NOMO-1 treated with dmso at 0.1 percent for 144 hours (cell line): ENCODE results near the gene ADK.
"Not testable (repeated sequence)": the region's sequence is repeated elsewhere in the genome, so short reads cannot be mapped to it uniquely, and the experiment has no call there.

ENCODE experiments used
- DNase-seq: peaks from one replicate; lab custom pipeline; 2025; ENCODE audit not compliant: unreplicated experiment; lab: John Stamatoyannopoulos, UW

Gene ADK

GRCh38 chr10:74343804-74344203 is 192.8 kb downstream of the ADK start:
- DNase-seq, result no peak

DNA sequence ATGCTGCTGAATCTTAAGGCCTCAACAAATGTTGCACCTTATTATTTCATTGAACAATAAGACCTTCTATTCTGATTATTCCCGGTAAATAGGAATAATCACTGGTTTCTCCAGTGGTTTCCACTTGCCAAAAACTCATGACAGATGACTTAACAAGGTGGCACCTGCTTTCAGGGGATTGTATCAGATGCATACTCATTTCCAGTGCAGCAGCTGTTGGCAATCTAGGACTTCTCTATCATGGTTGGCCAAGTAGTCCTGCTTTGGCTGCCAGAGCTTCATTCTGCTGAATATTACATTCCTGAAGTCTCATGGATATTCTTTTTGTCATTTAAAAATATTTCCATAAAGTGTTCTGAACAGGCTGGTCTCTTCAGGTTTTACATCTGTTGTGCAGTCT is 193.3 kb downstream of the ADK start:
- no peak for DNase-seq

GRCh38 chr10:74347522-74347921 is 196.5 kb downstream of the ADK start:
- DNase-seq, result no peak

- DNase-seq, result not testable (repeated sequence)
These were observed 202.0 kb downstream of the ADK start for GRCh38 chr10:74353021-74353420.

DNA sequence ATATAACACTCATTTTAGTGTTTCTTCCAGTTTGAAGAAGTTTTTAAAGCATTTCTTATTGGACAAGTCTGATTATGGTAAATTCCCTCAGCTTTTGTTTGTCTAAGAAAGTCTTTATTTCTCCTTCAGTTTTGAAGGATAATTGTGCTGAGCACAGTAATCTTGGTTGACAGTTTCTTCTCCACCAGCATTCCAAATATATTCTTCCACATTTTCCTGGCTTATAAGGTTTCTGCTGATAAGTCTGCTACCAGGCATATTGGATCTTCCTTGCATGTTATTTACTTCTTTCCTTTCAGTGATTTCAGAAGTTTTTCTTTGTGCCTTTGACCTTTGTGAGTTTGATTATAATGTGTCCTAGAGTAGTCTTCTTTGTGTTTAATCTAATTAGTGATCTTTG is 210.7 kb downstream of the ADK start:
- no peak for DNase-seq

- no peak for DNase-seq
These were observed 212.7 kb downstream of the ADK start for GRCh38 chr10:74363727-74364126.

DNA sequence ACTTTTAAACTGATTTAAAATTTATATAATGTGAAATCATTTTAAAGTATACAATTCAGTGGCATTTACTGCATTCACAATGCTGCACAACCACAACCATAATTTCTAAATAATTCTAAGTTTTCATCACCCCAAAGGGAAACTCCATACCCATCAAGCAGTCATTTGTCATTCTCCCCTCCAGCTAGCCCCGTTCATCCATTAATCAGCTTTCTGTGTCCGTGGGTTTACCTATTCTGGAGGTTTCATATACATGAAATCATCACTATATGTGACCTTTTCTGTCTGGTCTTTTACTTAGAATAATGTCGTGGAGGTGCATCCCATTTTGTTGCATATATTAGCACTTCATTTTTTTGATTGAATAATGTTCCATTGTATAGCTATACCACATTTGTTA is 214.1 kb downstream of the ADK start:
- DNase-seq, result no peak

- DNase-seq, result no peak
These were observed 220.7 kb downstream of the ADK start for GRCh38 chr10:74371696-74372095.

GRCh38 chr10:74373059-74373458 is 222.0 kb downstream of the ADK start:
- no peak for DNase-seq

DNA sequence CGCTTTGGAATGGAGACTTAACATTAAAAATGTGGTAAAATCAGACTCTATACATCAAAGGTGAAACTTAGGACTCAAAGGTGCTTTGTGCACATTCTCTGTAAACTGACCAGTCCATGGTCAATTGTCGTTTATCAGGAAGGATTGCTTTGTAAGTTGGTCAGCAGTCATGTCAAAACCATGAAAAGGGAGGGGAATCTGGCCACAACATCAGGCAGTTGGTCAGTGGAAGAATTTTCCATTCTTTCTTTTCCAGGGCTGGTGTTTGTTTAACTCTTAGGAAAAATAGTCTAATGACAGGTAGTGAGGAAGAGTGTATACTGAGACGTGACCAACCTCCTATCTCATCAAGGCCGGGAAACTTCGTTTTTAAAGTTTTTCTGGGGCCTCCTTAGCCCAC is 226.5 kb downstream of the ADK start:
- DNase-seq, result no peak

GRCh38 chr10:74379474-74379873 is 228.5 kb downstream of the ADK start:
- DNase-seq, result no peak

GRCh38 chr10:74380795-74381194 is 229.8 kb downstream of the ADK start:
- DNase-seq, result no peak

GRCh38 chr10:74381291-74381853 is 230.4 kb downstream of the ADK start:
- no peak for DNase-seq

DNA sequence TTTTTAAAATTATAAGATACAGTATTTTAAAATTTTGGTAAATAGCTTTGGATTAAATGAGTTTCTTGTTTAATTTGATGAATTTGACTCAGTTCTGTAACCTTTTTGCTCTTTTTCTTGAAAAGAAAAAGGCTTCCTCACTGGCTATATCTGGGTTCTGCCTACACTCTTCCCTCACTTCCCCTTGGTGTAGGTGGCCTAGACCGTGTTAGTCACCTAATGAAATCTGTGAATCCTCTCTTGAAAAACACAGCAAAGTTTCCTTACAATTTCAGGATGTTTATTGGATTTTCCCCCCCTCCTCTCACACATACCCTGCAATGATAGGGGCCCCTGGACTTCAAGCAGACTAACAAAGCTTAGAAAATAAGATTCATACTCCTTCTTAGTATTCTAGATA is 231.6 kb downstream of the ADK start:
- DNase-seq, result no peak

DNA sequence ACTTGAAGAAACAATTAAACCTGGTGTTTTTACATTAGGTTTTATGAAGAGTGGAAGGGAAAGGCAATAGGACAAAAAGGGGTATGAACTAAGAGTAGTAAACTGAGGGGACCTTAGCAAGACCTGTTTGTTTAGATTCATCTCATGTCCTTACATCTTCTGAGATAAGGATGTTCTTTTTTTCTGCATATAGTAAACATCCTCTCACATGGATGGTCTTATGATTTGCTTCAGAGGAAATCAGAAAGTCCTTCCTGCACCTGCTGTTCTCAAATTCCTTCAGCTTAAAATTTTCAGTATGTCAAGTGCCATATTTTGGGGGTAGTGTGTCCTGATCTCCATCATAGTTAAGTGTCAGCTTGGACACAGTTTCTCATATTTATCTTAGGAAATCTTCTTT is 232.6 kb downstream of the ADK start:
- no peak for DNase-seq

DNA sequence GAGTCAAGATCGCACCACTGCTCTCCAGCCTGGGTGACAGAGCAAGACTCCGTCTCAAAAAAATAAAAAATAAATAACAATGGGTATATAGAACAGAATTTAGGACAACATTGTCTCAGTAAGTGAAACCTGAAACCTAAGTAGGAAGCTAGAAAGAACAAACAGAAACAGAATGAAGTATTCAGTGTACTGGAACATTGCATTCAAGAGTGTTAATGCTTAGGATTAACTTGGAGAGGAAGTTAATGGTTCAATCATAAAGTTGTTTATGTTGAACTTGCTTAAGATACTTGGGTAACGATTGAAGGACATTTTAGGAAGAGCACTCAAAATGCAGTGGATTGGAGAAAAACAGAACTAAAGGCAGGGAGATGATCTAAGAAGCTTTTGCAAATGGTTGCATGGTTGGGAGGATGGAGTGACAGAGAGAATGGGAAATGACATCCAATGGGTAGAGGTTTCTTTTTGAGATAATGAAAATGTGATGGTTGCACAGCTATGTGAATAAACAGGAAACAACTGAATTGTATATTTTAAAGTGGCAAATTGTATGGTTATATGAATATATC is 233.7 kb downstream of the ADK start:
- no peak for DNase-seq

DNA sequence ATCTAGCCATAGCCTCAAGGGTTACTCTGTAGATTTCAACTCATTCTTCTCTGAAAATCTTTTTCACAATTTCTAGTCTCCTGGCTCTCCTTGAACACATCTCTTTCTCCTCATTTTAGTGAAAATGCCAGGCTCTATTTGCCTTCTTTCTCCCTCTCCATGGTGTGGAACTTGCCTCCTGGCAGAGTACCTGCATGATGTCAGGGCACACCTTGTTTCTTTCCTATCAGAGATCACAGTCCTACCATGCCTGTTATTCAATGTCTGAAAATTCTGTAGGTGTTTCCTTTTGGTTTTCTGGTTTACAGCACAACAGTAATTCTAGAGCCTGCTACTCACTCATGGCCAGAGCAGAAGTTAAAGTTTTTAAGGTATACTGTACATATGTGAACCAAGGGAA is 237.8 kb downstream of the ADK start:
- DNase-seq, result no peak

- no peak for DNase-seq
These were observed 240.8 kb downstream of the ADK start for GRCh38 chr10:74391786-74392185.

DNA sequence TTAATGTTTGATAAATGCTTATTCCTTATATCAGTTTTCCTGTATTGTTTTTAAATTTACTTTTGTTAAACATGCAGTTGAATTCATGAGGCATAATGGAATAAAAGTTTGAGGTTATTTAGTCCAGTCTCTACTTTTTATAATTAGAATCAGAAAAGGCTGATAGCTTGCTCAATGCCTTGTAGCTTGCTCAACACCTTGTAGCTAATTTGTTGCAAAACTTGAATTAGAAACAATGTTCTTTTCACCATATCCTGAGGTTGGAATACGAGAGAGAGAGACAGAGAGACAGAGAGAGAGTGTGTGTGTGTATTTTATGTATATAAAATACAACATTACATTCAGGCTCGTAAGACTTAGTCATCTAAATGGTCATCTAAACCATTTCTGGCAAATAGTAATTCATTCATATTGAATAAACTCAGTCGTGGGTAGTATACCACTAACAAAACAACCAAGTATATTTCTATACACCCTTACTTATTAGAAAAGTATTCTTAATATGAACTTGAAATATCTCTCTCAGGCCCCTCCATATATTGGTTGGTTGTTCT is 243.5 kb downstream of the ADK start:
- DNase-seq, result no peak

- DNase-seq, result no peak
These were observed 249.2 kb downstream of the ADK start for GRCh38 chr10:74400186-74400585.

- no peak for DNase-seq
These were observed 255.0 kb downstream of the ADK start for GRCh38 chr10:74406006-74406405.

- DNase-seq, result no peak
These were observed 264.3 kb downstream of the ADK start for GRCh38 chr10:74415146-74415839.

- DNase-seq, result no peak
These were observed 266.4 kb downstream of the ADK start for GRCh38 chr10:74417397-74417796.
